ENCODE results near the gene MMP17. TPM values are rescaled to one million over a fixed set of nuclear protein-coding genes. Genes with fewer than 3 reads are reported as not detected.
"Not testable (repeated sequence)": the region's sequence is repeated elsewhere in the genome, so short reads cannot be mapped to it uniquely, and the experiment has no call there.

Gene MMP17
- total RNA-seq, 1 donor from 2014 or later = 0.39 TPM

GRCh38 chr12:131872154-131873051, 44.2 kb downstream of the MMP17 start:
- Mint-ChIP-seq H3K27me3 (ENCODE audit: insufficient read depth) (peaks cover 4% of the 10 kb centered on the region), H3K4me3 (no peak overlapping the region), H3K9me3 (no peaks in the 10 kb centered on the region)

DNA sequence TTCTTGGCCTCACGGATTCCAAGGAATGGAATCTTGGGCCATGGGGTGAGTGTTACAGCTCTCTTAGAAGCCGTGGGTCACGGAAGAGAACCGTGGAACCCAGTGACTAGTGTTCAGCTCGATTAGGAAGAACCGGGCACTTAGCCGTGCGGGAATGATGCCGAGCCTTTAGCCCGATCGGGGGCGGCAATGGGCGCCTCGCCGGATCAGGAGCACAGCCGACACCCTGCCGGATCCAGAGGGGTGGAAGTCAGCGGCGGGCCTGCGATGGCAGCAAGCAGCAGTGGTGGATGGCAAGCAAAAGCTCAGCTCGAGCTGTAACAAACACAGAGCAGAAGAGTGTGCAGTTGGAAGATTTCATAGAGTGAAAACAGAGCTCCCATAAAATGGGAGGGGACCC, 45.1 kb downstream of the MMP17 start:
- no peaks in the 10 kb centered on the region for H3K4me1 Mint-ChIP-seq (ENCODE audit: low read depth)
- intact Hi-C loops (cut with micrococcal nuclease) = no loop called here
- H3K9me3 Mint-ChIP-seq = no peaks in the 10 kb centered on the region
- DNase-seq (ENCODE audit: low spot score) = no peak
- H3K4me3 Mint-ChIP-seq = no peak overlapping the region
- H3K36me3 Mint-ChIP-seq (ENCODE audit: low read depth) = no peaks in the 10 kb centered on the region
- peaks cover 8% of the 10 kb centered on the region for H3K27me3 Mint-ChIP-seq (ENCODE audit: insufficient read depth)
- no peak overlapping the region for H3K27ac Mint-ChIP-seq

More at GRCh38 chr12:131872154-131873051, 44.2 kb downstream of the MMP17 start:
- H3K4me1 Mint-ChIP-seq (ENCODE audit: low read depth) = no peaks in the 10 kb centered on the region
- no peak for DNase-seq (ENCODE audit: low spot score)
- H3K27ac Mint-ChIP-seq = no peak overlapping the region
- intact Hi-C loops (cut with micrococcal nuclease) = no loop called here
- no peaks in the 10 kb centered on the region for H3K36me3 Mint-ChIP-seq (ENCODE audit: low read depth)

DNA sequence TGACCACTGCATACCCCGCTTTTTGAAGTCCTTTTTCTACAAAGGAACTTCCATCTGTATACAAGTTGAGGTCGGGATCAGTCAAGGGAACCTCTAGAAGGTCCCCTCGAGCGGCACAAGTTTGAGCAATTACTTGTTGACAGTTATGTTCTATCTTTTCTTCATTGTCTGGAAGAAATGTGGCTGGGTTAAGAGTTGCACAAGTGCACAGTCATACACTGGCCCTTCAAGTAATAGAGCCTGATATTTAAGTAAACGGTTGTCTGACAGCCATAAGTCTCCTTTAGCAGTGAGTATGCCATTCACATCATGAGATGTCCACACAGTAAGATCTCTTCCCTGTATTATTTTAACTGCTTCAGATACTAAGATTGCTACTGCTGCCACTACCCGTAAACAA, 46.8 kb downstream of the MMP17 start:
- H3K36me3 Mint-ChIP-seq (ENCODE audit: low read depth); H3K4me1 Mint-ChIP-seq (ENCODE audit: low read depth); H3K27ac Mint-ChIP-seq; H3K9me3 Mint-ChIP-seq; DNase-seq (ENCODE audit: low spot score); intact Hi-C loops (cut with micrococcal nuclease); H3K4me3 Mint-ChIP-seq: not testable (repeated sequence)
- H3K27me3 Mint-ChIP-seq (ENCODE audit: insufficient read depth) = peaks cover 10% of the 10 kb centered on the region

DNA sequence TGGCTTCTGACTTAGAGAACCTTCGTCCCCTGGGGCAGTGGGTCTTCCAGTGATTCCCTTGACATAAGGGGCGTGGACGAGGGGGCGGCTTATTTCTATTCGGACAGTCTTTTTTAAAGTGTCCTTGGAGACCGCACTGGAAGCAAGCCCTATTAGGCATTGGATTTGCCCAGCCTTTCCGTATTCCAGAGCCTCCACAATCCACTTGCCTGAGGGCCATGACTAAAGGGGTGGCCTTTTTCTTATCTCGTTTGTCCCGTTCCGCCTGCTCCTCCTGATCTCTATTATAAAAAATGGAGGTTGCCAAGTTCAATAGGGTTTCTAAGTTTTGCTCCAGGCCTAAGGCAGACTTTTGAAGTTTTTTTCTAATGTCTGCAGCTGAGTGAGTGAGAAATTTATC, 49.0 kb downstream of the MMP17 start:
- H3K36me3 Mint-ChIP-seq (ENCODE audit: low read depth); H3K27ac Mint-ChIP-seq; H3K9me3 Mint-ChIP-seq; intact Hi-C loops (cut with micrococcal nuclease); H3K4me1 Mint-ChIP-seq (ENCODE audit: low read depth); DNase-seq (ENCODE audit: low spot score); H3K4me3 Mint-ChIP-seq: not testable (repeated sequence)
- peaks cover 15% of the 10 kb centered on the region for H3K27me3 Mint-ChIP-seq (ENCODE audit: insufficient read depth)

DNA sequence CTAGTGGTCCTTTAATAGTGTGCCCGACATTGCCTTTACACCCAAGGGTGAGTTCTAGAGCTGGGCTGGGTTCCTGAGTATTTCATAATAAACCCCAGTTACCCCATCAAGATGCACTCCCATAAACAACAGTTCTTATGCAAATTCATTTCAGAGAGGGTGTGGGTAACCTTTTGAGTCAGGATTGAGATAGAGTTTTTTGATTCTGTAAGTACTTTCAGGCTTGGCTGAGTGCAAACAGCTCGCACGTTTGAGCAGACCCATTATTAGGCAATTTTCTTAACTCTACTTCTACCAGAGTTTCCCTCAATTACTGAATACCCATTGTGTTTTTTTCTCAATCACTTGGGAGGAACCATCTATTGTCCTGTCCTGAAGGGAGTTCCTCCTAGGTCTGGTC, 50.2 kb downstream of the MMP17 start:
- H3K4me3 Mint-ChIP-seq; intact Hi-C loops (cut with micrococcal nuclease); H3K36me3 Mint-ChIP-seq (ENCODE audit: low read depth); DNase-seq (ENCODE audit: low spot score); H3K4me1 Mint-ChIP-seq (ENCODE audit: low read depth); H3K27ac Mint-ChIP-seq; H3K9me3 Mint-ChIP-seq: not testable (repeated sequence)
- peaks cover 15% of the 10 kb centered on the region for H3K27me3 Mint-ChIP-seq (ENCODE audit: insufficient read depth)

DNA sequence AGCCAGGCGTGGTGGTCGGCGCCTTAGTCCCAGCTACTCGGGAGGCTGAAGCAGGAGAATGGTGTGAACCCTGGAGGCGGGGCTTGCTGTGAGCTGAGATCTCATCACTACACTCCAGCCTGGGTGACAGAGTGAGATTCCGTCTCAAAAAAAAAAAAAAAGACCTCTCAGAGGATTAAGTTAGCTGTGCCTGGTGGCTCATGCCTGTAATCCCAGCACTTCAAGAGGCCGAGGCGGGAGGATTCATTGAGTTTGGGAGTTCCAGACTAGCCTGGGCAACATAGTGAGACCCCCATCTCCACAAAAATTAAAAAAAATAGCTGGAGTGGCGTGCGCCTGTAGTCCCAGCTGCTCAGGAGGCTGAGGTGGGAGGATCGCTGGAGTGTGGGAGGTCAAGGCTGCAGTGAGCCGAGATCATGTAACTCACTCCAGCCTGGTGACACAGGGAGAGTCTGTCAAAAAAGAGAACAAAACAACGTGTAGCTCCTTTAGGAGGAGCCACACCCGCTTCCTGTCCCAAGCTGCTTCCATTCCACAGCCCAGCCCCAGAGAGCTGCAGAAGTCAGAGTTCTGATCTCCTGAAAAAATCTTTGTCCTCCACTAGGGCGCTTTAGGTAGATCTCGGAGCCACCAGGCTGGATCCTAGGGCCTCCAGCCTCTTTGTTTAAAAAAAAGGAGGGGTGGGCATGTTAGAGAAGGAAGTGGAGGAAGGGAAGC, 54.8 kb downstream of the MMP17 start:
- Mint-ChIP-seq H3K36me3 (ENCODE audit: low read depth) (peaks cover 2% of the 10 kb centered on the region), H3K27ac (no peak overlapping the region), H3K27me3 (ENCODE audit: insufficient read depth) (peaks cover 9% of the 10 kb centered on the region), H3K4me3 (no peak overlapping the region), H3K9me3 (peaks cover 8% of the 10 kb centered on the region), H3K4me1 (ENCODE audit: low read depth) (no peaks in the 10 kb centered on the region)
- intact Hi-C loops (cut with micrococcal nuclease) = no loop called here
- DNase-seq (ENCODE audit: low spot score) = no peak

GRCh38 chr12:131883521-131883900, 55.3 kb downstream of the MMP17 start:
- no peak for DNase-seq (ENCODE audit: low spot score)
- peaks cover 2% of the 10 kb centered on the region for H3K36me3 Mint-ChIP-seq (ENCODE audit: low read depth)
- H3K4me3 Mint-ChIP-seq = no peak overlapping the region
- intact Hi-C loops (cut with micrococcal nuclease) = no loop called here
- H3K27ac Mint-ChIP-seq = no peak overlapping the region
- no peaks in the 10 kb centered on the region for H3K4me1 Mint-ChIP-seq (ENCODE audit: low read depth)
- H3K27me3 Mint-ChIP-seq (ENCODE audit: insufficient read depth) = peaks cover 6% of the 10 kb centered on the region
- peaks cover 8% of the 10 kb centered on the region for H3K9me3 Mint-ChIP-seq

DNA sequence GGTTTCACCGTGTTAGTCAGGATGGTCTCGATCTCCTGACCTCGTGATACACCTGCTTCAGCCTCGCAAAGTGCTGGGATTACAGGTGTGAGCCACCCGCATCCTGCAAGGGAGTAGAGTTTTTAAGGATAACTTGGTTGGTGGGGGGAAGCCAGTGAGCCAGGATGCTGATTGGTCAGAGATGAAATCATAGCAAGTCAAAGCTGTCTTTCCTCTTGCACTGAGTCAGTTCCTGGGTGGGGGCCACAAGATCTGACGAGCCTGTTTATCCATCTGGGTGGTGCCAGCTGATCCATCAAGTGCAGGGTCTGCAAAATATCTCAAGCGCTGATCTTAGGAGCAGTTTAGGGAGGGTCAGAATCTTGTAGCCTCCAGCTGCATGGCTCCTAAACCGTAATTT, 56.9 kb downstream of the MMP17 start:
- peaks cover 16% of the 10 kb centered on the region for H3K27me3 Mint-ChIP-seq (ENCODE audit: insufficient read depth)
- DNase-seq (ENCODE audit: low spot score); H3K4me3 Mint-ChIP-seq; H3K9me3 Mint-ChIP-seq; H3K27ac Mint-ChIP-seq; intact Hi-C loops (cut with micrococcal nuclease); H3K4me1 Mint-ChIP-seq (ENCODE audit: low read depth); H3K36me3 Mint-ChIP-seq (ENCODE audit: low read depth): not testable (repeated sequence)

DNA sequence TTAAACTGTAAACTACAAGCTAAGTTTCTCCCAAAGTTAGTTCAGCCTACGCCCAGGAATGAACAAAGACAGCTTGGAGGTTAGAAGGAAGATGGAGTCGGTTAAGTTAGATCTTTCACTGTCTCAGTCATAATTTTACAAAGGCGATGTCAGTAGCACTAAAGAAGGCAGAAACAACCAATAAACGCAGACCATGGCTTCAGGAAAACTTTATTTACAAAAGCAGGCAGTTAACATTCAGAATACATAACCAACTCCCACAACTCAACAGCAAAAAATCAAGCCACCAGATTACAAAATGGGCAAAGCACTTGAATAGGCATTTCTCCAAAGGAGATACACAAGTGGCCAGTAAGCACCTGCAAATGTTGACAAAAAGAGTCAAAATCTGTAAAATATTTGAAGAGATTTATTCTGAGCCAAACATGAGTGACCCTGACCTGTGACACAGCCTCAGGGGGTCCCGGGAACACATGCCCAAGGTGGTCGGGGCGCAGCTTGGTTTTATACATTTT, 57.4 kb downstream of the MMP17 start:
- no peak overlapping the region for H3K27ac Mint-ChIP-seq
- no peak overlapping the region for H3K4me3 Mint-ChIP-seq
- peaks cover 2% of the 10 kb centered on the region for H3K36me3 Mint-ChIP-seq (ENCODE audit: low read depth)
- H3K27me3 Mint-ChIP-seq (ENCODE audit: insufficient read depth) = peaks cover 16% of the 10 kb centered on the region
- DNase-seq (ENCODE audit: low spot score) = no peak
- peaks cover 8% of the 10 kb centered on the region for H3K9me3 Mint-ChIP-seq
- intact Hi-C loops (cut with micrococcal nuclease) = no loop called here
- no peaks in the 10 kb centered on the region for H3K4me1 Mint-ChIP-seq (ENCODE audit: low read depth)

GRCh38 chr12:131891722-131892121, 63.5 kb downstream of the MMP17 start:
- not testable (repeated sequence) for H3K27ac Mint-ChIP-seq; DNase-seq (ENCODE audit: low spot score); H3K4me3 Mint-ChIP-seq; H3K4me1 Mint-ChIP-seq (ENCODE audit: low read depth); H3K9me3 Mint-ChIP-seq; H3K36me3 Mint-ChIP-seq (ENCODE audit: low read depth)
- peaks cover 14% of the 10 kb centered on the region for H3K27me3 Mint-ChIP-seq (ENCODE audit: insufficient read depth)
- intact Hi-C loops (cut with micrococcal nuclease) = loop anchor here (10.0 kb wide), 3 partner anchors 207 to 1017 kb away; partner anchors contain the start of gene RAN

GRCh38 chr12:131892711-131893604, 64.8 kb downstream of the MMP17 start:
- H3K9me3 Mint-ChIP-seq = no peaks in the 10 kb centered on the region
- intact Hi-C loops (cut with micrococcal nuclease) = loop anchor here (10.0 kb wide), 3 partner anchors 208 to 1018 kb away; partner anchors contain the start of gene RAN
- peak overlapping the region; percentile 39 for H3K4me3 Mint-ChIP-seq
- no peaks in the 10 kb centered on the region for H3K36me3 Mint-ChIP-seq (ENCODE audit: low read depth)
- no peaks in the 10 kb centered on the region for H3K4me1 Mint-ChIP-seq (ENCODE audit: low read depth)
- no peak for DNase-seq (ENCODE audit: low spot score)
- no peak overlapping the region for H3K27ac Mint-ChIP-seq
- peaks cover 14% of the 10 kb centered on the region for H3K27me3 Mint-ChIP-seq (ENCODE audit: insufficient read depth)

DNA sequence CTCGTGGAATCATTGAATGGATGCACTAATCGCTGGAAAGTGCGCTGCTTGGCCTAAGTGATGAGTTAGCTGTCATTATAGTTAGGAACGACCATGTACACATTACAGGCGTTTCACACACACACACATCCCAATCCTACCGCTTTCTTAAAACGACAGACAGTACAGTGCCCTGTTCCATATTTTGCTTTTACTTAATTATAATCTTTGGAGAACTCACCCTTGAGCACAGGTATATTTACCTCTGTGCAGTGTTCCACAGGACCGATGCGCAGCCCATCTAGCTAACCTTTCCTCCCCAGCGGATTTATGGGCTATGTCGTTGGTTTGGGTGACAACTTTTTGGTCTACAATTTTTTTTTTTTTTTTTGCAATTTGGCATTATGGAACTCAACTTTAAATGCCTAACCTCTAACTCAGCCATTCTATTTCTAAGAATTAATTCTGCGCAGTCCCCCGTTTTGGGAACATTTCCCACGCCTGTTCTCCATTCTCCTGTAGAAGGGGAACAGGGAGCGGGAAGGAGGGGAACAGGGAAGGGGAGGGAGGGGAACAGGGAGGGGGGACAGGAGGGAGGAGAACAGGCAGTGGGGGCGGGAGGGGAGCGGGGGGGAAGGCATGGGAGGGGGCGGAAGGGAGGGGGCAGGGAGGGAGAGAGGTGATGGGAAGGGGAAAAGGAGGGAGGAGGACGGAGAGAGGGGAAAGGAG, 65.6 kb downstream of the MMP17 start:
- no peak for DNase-seq (ENCODE audit: low spot score)
- no peaks in the 10 kb centered on the region for H3K9me3 Mint-ChIP-seq
- H3K36me3 Mint-ChIP-seq (ENCODE audit: low read depth) = no peaks in the 10 kb centered on the region
- intact Hi-C loops (cut with micrococcal nuclease) = loop anchor here (1.0 to 10.0 kb wide), 6 partner anchors 56 to 1019 kb away; partner anchors contain the start of genes EP400, MMP17 and RAN
- H3K27ac Mint-ChIP-seq = no peak overlapping the region
- peaks cover 12% of the 10 kb centered on the region for H3K27me3 Mint-ChIP-seq (ENCODE audit: insufficient read depth)
- no peaks in the 10 kb centered on the region for H3K4me1 Mint-ChIP-seq (ENCODE audit: low read depth)
- H3K4me3 Mint-ChIP-seq = peak overlapping the region; percentile 39

All from activated T-helper 1 cell treated with anti-CD3 and anti-CD28 coated beads, Interleukin-12 subunit alpha, Interleukin-12 subunit beta, Interleukin-2, Interleukin-4 antibody, amounts not matched to agents 30 ng/mL and 10 ng/mL and 1 ng/mL, durations not matched to agents 14 hours and 24 hours and 36 hours (primary cell).